ENCODE data around the gene TTC22.
A peak's percentile ranks its signal among the peaks of the same experiment; 100 is the strongest.

The TTC22 gene

GRCh38 chr1:54834007-54834541 lies 33.0 kb upstream of the TTC22 start:
- DNase-seq (ENCODE audit: low read depth) = no peak

- DNase-seq (ENCODE audit: low read depth) = no peak
These were observed 32.0 kb upstream of the TTC22 start for GRCh38 chr1:54833121-54833520.

- no peak for DNase-seq (ENCODE audit: low read depth)
These were observed 25.2 kb upstream of the TTC22 start for GRCh38 chr1:54826226-54826816.

- no peak for DNase-seq (ENCODE audit: low read depth)
These were observed 24.6 kb upstream of the TTC22 start for GRCh38 chr1:54825696-54826095.

- no peak for DNase-seq (ENCODE audit: low read depth)
These were observed 22.5 kb upstream of the TTC22 start for GRCh38 chr1:54823670-54824069.

- DNase-seq (ENCODE audit: low read depth) = no peak
These were observed 18.6 kb upstream of the TTC22 start for GRCh38 chr1:54819733-54820132.

GRCh38 chr1:54819195-54819536 lies 18.0 kb upstream of the TTC22 start:
- no peak for DNase-seq (ENCODE audit: low read depth)

- peak; percentile 26 for DNase-seq (ENCODE audit: low read depth)
These were observed 17.5 kb upstream of the TTC22 start for GRCh38 chr1:54818461-54819194.

- DNase-seq (ENCODE audit: low read depth) = no peak
These were observed 15.8 kb upstream of the TTC22 start for GRCh38 chr1:54816951-54817350.

- DNase-seq (ENCODE audit: low read depth) = no peak
These were observed 15.0 kb upstream of the TTC22 start for GRCh38 chr1:54816130-54816529.

- no peak for DNase-seq (ENCODE audit: low read depth)
These were observed 14.2 kb upstream of the TTC22 start for GRCh38 chr1:54815086-54815876.

- no peak for DNase-seq (ENCODE audit: low read depth)
These were observed 13.4 kb upstream of the TTC22 start for GRCh38 chr1:54814571-54814970.

- no peak for DNase-seq (ENCODE audit: low read depth)
These were observed 13.0 kb upstream of the TTC22 start for GRCh38 chr1:54814126-54814498.

- no peak for DNase-seq (ENCODE audit: low read depth)
These were observed 12.5 kb upstream of the TTC22 start for GRCh38 chr1:54813485-54814125.

GRCh38 chr1:54812801-54813484 lies 11.8 kb upstream of the TTC22 start:
- no peak for DNase-seq (ENCODE audit: low read depth)

- no peak for DNase-seq (ENCODE audit: low read depth)
These were observed 10.9 kb upstream of the TTC22 start for GRCh38 chr1:54811739-54812655.

- no peak for DNase-seq (ENCODE audit: low read depth)
These were observed 9.9 kb upstream of the TTC22 start for GRCh38 chr1:54811066-54811465.

- peak; percentile 31 for DNase-seq (ENCODE audit: low read depth)
These were observed 9.2 kb upstream of the TTC22 start for GRCh38 chr1:54810153-54810942.

GRCh38 chr1:54809496-54810074 lies 8.5 kb upstream of the TTC22 start:
- DNase-seq (ENCODE audit: low read depth) = no peak

Measured in amniotic epithelial cell (primary cell).